GM12874 (cell line): ENCODE results near the gene SNCG.

Experiments
- TF ChIP-seq, protein P1 (sequence below): IDR thresholded peaks from 2 replicates; pipeline ENCODE4 v1.5.1; 2011; ENCODE audit warnings: low read depth, mild to moderate bottlenecking, control low read depth, low read length, moderate library complexity; ENCODE audit not compliant: insufficient read depth

The SNCG gene

DNA sequence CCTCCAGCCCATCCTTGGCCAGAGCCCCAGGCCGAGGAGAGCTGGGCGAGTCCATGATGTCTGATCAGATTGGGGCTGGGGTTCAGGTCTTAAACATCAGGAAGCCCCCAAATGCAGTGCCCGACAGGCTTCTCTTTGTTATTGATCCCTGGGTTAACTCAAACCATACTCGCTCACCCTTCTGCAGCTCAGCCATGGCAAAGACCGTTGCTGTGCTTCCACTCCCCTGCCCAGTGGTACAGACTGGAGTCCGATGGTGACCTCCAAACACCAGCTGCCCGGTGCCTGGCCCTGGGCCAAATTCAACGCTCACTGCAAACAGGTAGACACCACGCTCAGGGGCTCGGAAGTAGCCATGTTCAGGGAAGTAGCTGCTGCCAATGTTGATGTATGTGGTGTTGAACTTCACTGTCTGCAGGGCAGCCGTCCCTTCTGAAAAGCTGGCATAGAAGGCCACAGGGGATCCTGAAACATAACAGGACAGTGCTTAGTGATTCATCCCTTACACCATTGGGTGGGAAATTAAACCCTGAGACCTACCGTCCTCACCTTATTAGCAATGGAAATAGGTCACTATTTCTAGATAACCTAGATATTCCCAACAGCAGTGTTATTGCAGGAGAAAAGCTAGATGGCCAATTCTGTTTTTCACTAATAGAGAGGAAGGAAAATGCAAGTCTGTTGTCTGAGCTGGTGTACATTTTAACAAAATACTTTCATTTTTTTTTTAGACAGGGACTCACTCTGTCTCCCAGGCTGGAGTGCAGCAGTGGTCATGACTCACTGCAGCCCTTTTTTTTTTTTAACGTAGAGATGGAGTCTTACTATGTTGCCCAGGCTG lies 21.5 kb upstream of the SNCG start:
- TF ChIP-seq, protein P1, sequence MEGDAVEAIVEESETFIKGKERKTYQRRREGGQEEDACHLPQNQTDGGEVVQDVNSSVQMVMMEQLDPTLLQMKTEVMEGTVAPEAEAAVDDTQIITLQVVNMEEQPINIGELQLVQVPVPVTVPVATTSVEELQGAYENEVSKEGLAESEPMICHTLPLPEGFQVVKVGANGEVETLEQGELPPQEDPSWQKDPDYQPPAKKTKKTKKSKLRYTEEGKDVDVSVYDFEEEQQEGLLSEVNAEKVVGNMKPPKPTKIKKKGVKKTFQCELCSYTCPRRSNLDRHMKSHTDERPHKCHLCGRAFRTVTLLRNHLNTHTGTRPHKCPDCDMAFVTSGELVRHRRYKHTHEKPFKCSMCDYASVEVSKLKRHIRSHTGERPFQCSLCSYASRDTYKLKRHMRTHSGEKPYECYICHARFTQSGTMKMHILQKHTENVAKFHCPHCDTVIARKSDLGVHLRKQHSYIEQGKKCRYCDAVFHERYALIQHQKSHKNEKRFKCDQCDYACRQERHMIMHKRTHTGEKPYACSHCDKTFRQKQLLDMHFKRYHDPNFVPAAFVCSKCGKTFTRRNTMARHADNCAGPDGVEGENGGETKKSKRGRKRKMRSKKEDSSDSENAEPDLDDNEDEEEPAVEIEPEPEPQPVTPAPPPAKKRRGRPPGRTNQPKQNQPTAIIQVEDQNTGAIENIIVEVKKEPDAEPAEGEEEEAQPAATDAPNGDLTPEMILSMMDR = no peak

DNA sequence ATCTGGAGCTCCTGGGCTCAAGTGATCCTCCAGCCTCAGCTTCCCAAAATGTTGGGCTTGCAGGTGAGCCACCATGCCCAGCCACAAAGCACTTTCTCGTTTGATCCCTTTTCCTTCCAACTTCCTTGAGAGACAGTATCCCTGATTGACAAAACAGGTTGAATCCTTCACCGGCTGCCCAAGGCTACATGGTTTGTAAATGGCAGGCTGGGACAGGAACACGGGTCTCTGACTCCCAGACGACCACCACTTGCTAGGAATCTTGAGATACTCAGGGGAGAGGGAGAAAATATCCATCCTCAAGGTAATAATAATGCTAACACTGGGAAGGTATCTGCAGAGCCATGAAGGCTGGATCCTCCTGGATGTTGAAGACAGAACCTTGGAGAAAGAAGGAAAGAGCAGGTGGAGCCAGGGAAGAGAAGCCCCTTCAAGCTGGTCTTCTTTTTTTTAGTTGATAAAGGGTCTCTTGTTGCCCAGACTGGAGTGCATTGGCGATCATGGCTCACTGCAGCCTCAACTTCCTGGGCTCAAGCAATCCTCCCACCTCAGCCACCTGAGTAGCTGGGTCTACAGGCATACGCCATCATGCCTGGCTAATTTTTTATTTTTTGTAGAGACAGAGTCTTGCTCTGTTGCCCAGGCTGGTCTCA lies 20.8 kb upstream of the SNCG start:
- TF ChIP-seq, protein P1 = no peak

DNA sequence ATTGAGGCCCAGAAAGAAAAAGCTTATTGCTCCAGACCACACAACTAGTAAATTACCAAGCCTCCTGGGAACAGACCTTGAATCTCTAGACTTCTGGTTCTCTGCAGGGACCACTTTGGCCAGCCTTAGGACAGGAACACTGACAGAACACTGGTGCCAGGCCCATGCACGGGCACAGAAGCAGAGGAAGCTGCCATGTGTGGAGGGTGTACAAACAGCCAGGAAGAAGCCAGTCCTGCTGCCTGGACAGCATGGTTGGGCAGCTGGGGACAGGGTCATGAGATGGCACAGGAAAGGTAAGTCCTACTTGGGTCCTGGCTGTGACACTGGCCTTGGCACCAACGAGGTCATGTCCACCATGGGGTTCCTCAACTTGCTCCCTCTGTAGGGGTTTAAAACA lies 20.1 kb upstream of the SNCG start:
- TF ChIP-seq, protein P1 = no peak

DNA sequence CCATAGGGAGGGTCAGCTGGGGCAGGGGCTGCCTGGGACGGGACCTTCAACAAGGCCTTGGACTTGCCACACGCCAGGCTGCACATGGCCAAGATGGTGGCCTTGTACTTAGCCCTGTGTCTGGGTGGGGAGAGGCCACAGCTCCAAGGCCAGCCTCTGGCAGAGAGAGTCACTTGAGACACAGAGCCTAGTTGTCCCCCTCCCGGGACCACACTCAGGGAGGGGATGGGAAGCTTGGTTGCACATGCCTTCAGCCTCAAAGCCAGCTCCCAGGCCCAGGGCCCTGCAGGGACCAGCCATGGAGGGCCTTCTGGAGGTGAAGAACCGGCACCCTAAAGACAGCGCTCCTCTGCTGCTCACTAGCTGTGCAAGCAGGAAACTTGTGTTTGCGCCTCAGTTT lies 17.7 kb upstream of the SNCG start:
- TF ChIP-seq, protein P1 = no peak

DNA sequence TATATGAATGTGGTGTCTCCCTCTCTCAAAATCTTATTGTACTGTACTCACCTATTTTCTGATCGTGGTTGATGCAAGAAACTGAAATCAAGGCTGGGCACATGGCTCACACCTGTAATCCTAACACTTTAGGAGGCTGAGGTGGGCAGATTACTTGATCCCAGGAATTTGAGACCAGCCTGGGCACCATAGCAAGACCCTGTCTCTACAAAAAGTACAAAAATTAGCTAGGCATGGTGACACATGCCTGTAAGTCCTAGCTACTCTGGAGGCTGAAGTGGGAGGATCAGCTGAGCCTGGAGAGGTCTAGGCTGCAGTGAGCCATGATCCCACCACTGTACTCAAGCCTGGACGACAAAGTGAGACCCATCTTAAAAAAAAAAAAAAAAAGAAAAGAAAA lies 17.0 kb upstream of the SNCG start:
- TF ChIP-seq, protein P1 = no peak

DNA sequence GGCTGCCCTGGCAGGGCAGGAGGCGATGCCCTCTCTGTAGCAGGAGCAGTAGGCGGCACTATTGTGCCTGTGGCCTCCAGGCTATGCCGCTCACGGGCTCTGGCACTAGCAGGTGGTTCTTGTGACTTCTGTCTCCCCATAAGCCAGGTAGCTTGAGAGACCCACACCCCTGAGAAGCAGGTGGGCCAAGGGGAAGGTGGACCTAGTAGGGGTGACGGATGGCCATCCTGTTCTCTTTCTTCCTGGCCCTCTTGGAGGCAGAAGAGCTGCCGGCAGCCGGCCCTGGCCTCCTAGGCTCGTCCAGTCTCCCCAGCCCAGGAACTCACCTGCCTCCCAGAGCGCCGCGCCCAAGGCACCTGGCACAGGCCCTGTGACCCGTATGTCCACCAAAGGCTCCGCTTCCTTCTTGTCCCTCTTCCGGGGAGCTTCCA lies 16.4 kb upstream of the SNCG start:
- TF ChIP-seq, protein P1 = no peak

DNA sequence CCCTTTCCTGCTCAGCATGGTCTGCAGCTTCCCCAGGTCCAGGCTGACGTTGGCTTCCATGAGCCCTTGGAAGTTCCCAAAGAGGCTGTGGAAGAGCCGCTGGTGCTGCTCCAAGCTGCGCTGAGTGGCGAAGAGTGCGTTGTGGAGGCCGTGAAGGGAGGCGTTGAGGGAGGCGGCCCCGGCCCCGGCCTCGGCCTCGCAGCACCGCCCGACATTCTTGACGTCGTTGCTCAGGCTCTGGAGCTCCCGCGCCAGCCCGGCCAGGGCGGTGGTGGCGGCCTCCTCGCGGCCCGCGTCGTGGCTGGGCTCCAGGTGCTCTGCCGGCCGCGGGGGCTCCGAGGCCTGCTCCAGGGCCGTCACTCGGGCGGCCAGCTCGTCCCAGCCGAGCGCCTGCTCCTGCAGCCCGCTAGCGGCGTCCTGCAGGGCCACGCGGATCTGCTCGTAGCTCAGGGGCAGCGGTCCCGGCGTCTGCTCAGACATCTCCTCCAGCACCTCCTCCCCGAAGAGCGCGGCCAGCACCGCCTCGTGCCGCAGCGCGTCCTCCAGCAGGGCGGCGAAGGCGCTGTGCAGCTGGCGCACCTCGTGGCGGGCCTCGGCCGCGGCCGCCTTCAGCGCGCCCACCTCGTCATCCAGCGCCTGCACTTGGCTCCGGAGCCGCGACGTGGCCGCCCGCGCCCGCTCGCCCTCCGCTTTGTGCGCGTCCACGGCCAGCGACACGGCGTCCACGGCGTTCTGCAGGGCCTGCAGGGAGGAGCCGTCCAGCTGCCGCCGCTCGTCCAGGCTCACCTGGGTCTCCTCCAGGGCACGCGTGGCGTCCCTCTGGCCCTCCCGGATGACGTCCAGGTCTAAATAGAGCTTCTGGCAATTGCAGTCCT lies 15.7 kb upstream of the SNCG start:
- TF ChIP-seq, protein P1 = no peak
